ENCODE data around the gene AAGAB. TPM values are rescaled to one million over a fixed set of nuclear protein-coding genes. Genes with fewer than 3 reads are reported as not detected.
A peak's percentile ranks its signal among the peaks of the same experiment; 100 is the strongest.

The AAGAB gene
- total and polyA plus RNA-seq, 2 donors (not counting 1 experiment from before 2014, with no cell fraction given): 9.4 to 25.0 TPM

DNA sequence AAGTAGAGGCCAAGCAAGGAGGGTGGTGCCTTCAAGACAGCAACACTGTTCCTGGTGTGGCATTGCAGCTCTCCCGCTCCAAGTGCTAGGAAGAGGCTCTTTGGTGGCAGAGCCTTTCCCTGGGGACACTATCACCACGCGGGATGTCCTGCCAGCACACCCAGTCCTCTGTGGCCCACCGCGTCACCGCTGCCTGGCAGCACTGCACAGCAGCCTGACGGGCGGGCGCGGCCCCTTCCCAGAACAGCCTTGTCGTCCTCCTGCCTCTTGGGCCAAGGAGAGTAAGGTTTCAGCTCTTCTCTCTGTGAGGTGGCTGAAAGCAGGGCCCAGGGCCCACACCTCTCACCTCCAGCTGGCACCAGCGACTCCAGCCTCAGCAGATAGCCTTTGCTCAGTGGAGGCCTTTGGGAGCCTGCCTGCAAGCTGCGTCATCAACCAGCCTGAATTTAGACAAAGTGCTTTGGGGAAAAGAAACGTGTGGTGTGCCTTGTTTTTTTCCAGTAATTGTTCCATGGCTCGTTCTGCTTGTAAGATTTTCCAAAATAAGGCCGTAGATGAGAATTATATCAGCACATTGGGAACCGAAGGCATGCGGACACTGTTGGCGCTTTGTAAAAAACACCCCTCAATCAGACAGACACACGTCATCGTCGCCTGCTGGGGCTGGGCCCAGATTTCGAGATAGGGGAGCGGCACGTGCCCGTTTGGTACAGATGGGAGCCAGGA lies 65.0 kb downstream of the AAGAB start:
- Histone ChIP-seq H4K20me1 (ENCODE audit: control insufficient read depth, insufficient read depth, low read length, poor library complexity, severe bottlenecking) (peaks cover 5% of the 10 kb centered on the region), H3K4me3 (ENCODE audit: control extremely low read depth in 1 of 5, extremely low read depth in 1 of 5, insufficient read depth in 1 of 5, low read depth in 2 of 5, low read length in 4 of 5) (no peak overlapping the region), H2AFZ (ENCODE audit: insufficient read depth, low read depth, low read length, poor library complexity, severe bottlenecking) (no peak overlapping the region), H3K9ac (ENCODE audit: low read length) (no peak overlapping the region), H3K36me3 (replicated peaks in 1 of 2; ENCODE audit: control extremely low read depth in 1 of 2, control insufficient read depth in 1 of 2, extremely low read depth in 1 of 2, insufficient read depth in 2 of 2, low read length in 1 of 2) (peaks cover 14 to 90% of the 10 kb centered on the region in 2 experiments), H3K27ac (ENCODE audit: low read length in 2 of 2) (no peak overlapping the region), H3K9me3 (ENCODE audit: control extremely low read depth in 1 of 3, control insufficient read depth in 2 of 3, insufficient read depth in 1 of 3, low read length in 2 of 3) (no peaks in the 10 kb centered on the region), H3K27me3 (replicated peaks in 1 of 4; ENCODE audit: control extremely low read depth in 1 of 4, control insufficient read depth in 3 of 4, insufficient read depth in 4 of 4, low read length in 3 of 4) (no peaks in the 10 kb centered on the region), H3K79me2 (ENCODE audit: control insufficient read depth, insufficient read depth, low read length) (no peaks in the 10 kb centered on the region), H3K4me2 (replicated peaks; ENCODE audit: low read depth, low read length, poor library complexity, severe bottlenecking) (no peak overlapping the region), H3K4me1 (ENCODE audit: control insufficient read depth in 2 of 2, insufficient read depth in 2 of 2, low read length in 2 of 2) (peaks cover 0 to 3% of the 10 kb centered on the region in 2 donors)
- ChIA-PET CTCF (no interaction called here), POLR2A (no interaction called here)
- TF ChIP-seq, protein P1, sequence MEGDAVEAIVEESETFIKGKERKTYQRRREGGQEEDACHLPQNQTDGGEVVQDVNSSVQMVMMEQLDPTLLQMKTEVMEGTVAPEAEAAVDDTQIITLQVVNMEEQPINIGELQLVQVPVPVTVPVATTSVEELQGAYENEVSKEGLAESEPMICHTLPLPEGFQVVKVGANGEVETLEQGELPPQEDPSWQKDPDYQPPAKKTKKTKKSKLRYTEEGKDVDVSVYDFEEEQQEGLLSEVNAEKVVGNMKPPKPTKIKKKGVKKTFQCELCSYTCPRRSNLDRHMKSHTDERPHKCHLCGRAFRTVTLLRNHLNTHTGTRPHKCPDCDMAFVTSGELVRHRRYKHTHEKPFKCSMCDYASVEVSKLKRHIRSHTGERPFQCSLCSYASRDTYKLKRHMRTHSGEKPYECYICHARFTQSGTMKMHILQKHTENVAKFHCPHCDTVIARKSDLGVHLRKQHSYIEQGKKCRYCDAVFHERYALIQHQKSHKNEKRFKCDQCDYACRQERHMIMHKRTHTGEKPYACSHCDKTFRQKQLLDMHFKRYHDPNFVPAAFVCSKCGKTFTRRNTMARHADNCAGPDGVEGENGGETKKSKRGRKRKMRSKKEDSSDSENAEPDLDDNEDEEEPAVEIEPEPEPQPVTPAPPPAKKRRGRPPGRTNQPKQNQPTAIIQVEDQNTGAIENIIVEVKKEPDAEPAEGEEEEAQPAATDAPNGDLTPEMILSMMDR (IDR thresholded peaks at IDR 0.05): no peak
- TF ChIP-seq EZH2 (IDR thresholded peaks at IDR 0.05; ENCODE audit: borderline replicate concordance, insufficient read depth, low read depth, low read length, poor library complexity, severe bottlenecking): no peak
- H3K9me3 Mint-ChIP-seq (ENCODE audit: insufficient read depth): no peaks in the 10 kb centered on the region
- no peak overlapping the region for H3K4me3 Mint-ChIP-seq
- no peaks in the 10 kb centered on the region for H3K27me3 Mint-ChIP-seq
- intact Hi-C loops (cut with micrococcal nuclease): no loop called here
- peaks cover 10% of the 10 kb centered on the region for H3K4me1 Mint-ChIP-seq
- peak overlapping the region; percentile 56 for H3K27ac Mint-ChIP-seq
- WGBS (ENCODE audit: insufficient coverage): 96% methylated on average over 18 of the region's 26 CpGs
- no peak for ATAC-seq (ENCODE audit: low read depth)
- no peak for DNase-seq

GRCh38 chr15:67188551-67189218 lies 65.8 kb downstream of the AAGAB start:
- H3K27me3 Mint-ChIP-seq: no peaks in the 10 kb centered on the region
- TF ChIP-seq, protein P1 (IDR thresholded peaks at IDR 0.05): no peak
- TF ChIP-seq EZH2 (IDR thresholded peaks at IDR 0.05; ENCODE audit: borderline replicate concordance, insufficient read depth, low read depth, low read length, poor library complexity, severe bottlenecking): no peak
- Histone ChIP-seq H4K20me1 (ENCODE audit: control insufficient read depth, insufficient read depth, low read length, poor library complexity, severe bottlenecking) (peaks cover 5% of the 10 kb centered on the region), H3K4me3 (ENCODE audit: control extremely low read depth in 1 of 5, extremely low read depth in 1 of 5, insufficient read depth in 1 of 5, low read depth in 2 of 5, low read length in 4 of 5) (no peak overlapping the region), H3K4me2 (replicated peaks; ENCODE audit: low read depth, low read length, poor library complexity, severe bottlenecking) (no peak overlapping the region), H3K4me1 (ENCODE audit: control insufficient read depth in 2 of 2, insufficient read depth in 2 of 2, low read length in 2 of 2) (peaks cover 0 to 3% of the 10 kb centered on the region in 2 donors), H3K27ac (ENCODE audit: low read length in 2 of 2) (no peak overlapping the region), H3K9me3 (ENCODE audit: control extremely low read depth in 1 of 3, control insufficient read depth in 2 of 3, insufficient read depth in 1 of 3, low read length in 2 of 3) (no peaks in the 10 kb centered on the region), H3K79me2 (ENCODE audit: control insufficient read depth, insufficient read depth, low read length) (no peaks in the 10 kb centered on the region), H2AFZ (ENCODE audit: insufficient read depth, low read depth, low read length, poor library complexity, severe bottlenecking) (no peak overlapping the region), H3K36me3 (replicated peaks in 1 of 2; ENCODE audit: control extremely low read depth in 1 of 2, control insufficient read depth in 1 of 2, extremely low read depth in 1 of 2, insufficient read depth in 2 of 2, low read length in 1 of 2) (peaks cover 13 to 98% of the 10 kb centered on the region in 2 experiments), H3K27me3 (replicated peaks in 1 of 4; ENCODE audit: control extremely low read depth in 1 of 4, control insufficient read depth in 3 of 4, insufficient read depth in 4 of 4, low read length in 3 of 4) (no peaks in the 10 kb centered on the region), H3K9ac (ENCODE audit: low read length) (no peak overlapping the region)
- no peak for ATAC-seq (ENCODE audit: low read depth)
- H3K27ac Mint-ChIP-seq: peak overlapping the region; percentile 38
- ChIA-PET POLR2A (interaction anchor here (0.7 kb wide), 1 partner anchor 53 kb away, joined by 5 read pairs; no protein-coding TSS in a partner anchor), CTCF (interaction anchor here (1.4 kb wide), 1 partner anchor 123 kb away, joined by 4 read pairs; the partner anchor contains the start of gene SMAD3)
- intact Hi-C loops (cut with micrococcal nuclease): no loop called here
- peaks cover 10% of the 10 kb centered on the region for H3K4me1 Mint-ChIP-seq
- 97% methylated on average over 6 of the region's 8 CpGs for WGBS (ENCODE audit: insufficient coverage)
- no peak for DNase-seq
- no peaks in the 10 kb centered on the region for H3K9me3 Mint-ChIP-seq (ENCODE audit: insufficient read depth)
- H3K4me3 Mint-ChIP-seq: no peak overlapping the region

All from B cell (primary cell).